Memory B cell (primary cell): ENCODE data around the gene C11orf97.
"Not testable (repeated sequence)": the region's sequence is repeated elsewhere in the genome, so short reads cannot be mapped to it uniquely, and the experiment has no call there.

Source experiments
- ATAC-seq: fragments of 150-1000 bp; cut with Tn5 transposase; 2 replicates; pipeline ENCODE4 v1.10.0; 2021; ENCODE audit warnings: low read depth, mild to moderate bottlenecking, moderate library complexity
- DNase-seq, 2 donors: peaks; one replicate each; pipeline ENCODE4 v3.0.0; 2022; ENCODE audit warnings: low spot score in 2 of 2
- H3K27ac Mint-ChIP-seq: one replicate; pipeline ENCODE4 v1.8.0; 2022; ENCODE audit warnings: mild to moderate bottlenecking, moderate library complexity, mixed read lengths
- H3K27me3 Mint-ChIP-seq: one replicate; pipeline ENCODE4 v1.8.0; 2022; ENCODE audit warnings: mixed read lengths
- H3K36me3 Mint-ChIP-seq: one replicate; pipeline ENCODE4 v1.8.0; 2022; ENCODE audit warnings: mild to moderate bottlenecking, mixed read lengths
- H3K4me1 Mint-ChIP-seq: one replicate; pipeline ENCODE4 v1.8.0; 2022; ENCODE audit warnings: mixed read lengths
- H3K4me3 Mint-ChIP-seq: one replicate; pipeline ENCODE4 v1.8.0; 2022; ENCODE audit warnings: mild to moderate bottlenecking, moderate library complexity, mixed read lengths
- H3K9me3 Mint-ChIP-seq: one replicate; pipeline ENCODE4 v1.8.0; 2022; ENCODE audit warnings: mixed read lengths

The C11orf97 gene

DNA sequence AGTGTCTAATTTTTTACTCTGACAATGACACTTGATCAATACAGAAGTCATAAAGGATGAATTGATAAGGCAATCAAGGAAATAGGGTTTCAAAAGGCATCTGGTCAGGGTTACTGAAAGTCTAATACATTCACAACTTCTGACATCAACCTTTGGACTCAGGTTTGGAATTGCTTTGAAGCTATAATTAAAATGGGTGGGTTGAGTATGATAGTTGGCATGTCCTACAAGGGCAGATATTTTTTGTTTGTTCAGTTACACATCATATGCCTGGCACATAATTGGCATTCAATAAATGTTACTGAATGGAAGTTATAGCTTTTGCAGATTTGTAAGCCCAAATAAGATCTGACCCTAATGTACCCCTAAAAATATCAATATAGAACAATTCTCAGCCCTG, 24.1 kb downstream of the C11orf97 start:
- no peaks in the 10 kb centered on the region for H3K36me3 Mint-ChIP-seq
- H3K4me1 Mint-ChIP-seq, result no peaks in the 10 kb centered on the region
- H3K27ac Mint-ChIP-seq, result no peak overlapping the region
- H3K27me3 Mint-ChIP-seq, result peaks cover 12% of the 10 kb centered on the region
- H3K9me3 Mint-ChIP-seq, result no peaks in the 10 kb centered on the region
- no peak overlapping the region for H3K4me3 Mint-ChIP-seq
- no peak for ATAC-seq
- no peak for DNase-seq

DNA sequence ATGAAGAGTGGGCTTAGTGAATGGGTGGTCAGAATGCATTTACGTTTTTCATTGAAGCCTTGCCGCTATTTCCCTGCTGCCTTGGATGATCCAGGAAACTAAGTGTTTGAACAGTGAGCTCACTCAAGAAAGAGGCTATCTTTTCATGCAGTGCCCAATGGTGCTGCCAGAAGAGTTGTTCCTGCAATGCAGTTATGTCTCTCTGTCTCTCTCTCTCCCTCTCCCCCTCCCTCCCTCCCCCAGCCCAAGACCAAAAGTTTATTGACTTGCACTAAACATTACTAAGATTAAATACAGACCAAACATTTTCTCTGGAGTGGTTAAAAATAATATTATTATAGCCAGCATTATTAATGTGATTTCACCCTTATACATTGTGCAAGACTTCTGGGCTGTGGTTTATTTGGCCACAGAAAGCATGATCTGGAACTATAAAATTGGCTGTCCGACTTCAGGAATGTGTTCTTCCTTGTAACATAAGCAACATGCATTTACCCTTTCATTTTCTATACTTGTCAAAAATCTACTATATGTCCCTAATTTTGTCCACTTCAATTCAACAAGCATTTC, 24.9 kb downstream of the C11orf97 start:
- no peaks in the 10 kb centered on the region for H3K4me1 Mint-ChIP-seq
- no peak for ATAC-seq
- H3K9me3 Mint-ChIP-seq, result no peaks in the 10 kb centered on the region
- H3K36me3 Mint-ChIP-seq, result no peaks in the 10 kb centered on the region
- no peak overlapping the region for H3K4me3 Mint-ChIP-seq
- no peak for DNase-seq
- H3K27me3 Mint-ChIP-seq, result peaks cover 13% of the 10 kb centered on the region
- no peak overlapping the region for H3K27ac Mint-ChIP-seq

DNA sequence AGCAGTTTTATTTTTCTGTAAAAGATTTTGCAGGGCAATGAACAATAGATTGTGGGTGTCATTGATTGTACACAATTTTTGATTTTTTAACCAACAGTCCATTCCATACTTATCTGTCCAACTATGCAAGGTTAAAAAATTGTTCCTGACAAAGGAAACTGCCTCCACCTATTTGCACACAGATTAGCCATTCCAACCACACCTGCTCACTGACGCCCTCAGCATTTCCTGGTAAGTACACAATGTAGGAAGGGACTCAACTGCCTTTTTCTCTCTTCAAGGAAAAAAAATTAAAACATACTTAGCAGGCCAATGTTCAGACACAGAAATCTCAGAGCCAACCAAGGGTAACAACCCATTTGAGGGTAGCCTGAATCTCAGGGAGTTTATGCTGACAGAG, 27.2 kb downstream of the C11orf97 start:
- Mint-ChIP-seq H3K4me3 (no peak overlapping the region), H3K9me3 (no peaks in the 10 kb centered on the region), H3K27ac (no peak overlapping the region), H3K27me3 (peaks cover 8% of the 10 kb centered on the region), H3K36me3 (peaks cover 2% of the 10 kb centered on the region), H3K4me1 (peaks cover 7% of the 10 kb centered on the region)
- ATAC-seq, result no peak
- no peak for DNase-seq

DNA sequence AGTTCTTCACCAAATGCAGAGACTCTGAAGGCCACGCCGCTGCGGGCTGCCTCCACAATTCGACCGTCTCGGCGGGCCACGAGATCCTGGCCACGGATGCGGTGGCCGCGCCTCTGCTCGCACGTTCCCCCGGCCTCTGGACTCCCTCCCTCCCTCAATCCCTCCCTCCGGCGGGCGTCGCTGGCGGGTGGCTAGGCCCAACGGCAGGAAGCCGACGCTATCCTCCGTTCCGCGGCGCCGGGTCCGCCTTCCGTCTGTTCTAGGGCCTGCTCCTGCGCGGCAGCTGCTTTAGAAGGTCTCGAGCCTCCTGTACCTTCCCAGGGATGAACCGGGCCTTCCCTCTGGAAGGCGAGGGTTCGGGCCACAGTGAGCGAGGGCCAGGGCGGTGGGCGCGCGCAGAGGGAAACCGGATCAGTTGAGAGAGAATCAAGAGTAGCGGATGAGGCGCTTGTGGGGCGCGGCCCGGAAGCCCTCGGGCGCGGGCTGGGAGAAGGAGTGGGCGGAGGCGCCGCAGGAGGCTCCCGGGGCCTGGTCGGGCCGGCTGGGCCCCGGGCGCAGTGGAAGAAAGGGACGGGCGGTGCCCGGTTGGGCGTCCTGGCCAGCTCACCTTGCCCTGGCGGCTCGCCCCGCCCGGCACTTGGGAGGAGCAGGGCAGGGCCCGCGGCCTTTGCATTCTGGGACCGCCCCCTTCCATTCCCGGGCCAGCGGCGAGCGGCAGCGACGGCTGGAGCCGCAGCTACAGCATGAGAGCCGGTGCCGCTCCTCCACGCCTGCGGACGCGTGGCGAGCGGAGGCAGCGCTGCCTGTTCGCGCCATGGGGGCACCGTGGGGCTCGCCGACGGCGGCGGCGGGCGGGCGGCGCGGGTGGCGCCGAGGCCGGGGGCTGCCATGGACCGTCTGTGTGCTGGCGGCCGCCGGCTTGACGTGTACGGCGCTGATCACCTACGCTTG, 31.7 kb downstream of the C11orf97 start, which contains the start of gene FUT4:
Gene FUT4, plus strand, starts transcription at position 227 of the 951 bp plus-strand sequence. Its CDS starts 213 bp downstream, at position 440.
- peaks cover 14% of the 10 kb centered on the region for H3K4me1 Mint-ChIP-seq

DNA sequence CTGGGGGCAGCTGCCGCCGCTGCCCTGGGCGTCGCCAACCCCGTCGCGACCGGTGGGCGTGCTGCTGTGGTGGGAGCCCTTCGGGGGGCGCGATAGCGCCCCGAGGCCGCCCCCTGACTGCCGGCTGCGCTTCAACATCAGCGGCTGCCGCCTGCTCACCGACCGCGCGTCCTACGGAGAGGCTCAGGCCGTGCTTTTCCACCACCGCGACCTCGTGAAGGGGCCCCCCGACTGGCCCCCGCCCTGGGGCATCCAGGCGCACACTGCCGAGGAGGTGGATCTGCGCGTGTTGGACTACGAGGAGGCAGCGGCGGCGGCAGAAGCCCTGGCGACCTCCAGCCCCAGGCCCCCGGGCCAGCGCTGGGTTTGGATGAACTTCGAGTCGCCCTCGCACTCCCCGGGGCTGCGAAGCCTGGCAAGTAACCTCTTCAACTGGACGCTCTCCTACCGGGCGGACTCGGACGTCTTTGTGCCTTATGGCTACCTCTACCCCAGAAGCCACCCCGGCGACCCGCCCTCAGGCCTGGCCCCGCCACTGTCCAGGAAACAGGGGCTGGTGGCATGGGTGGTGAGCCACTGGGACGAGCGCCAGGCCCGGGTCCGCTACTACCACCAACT, 32.5 kb downstream of the C11orf97 start:
- no peak for DNase-seq
- peaks cover 14% of the 10 kb centered on the region for H3K4me1 Mint-ChIP-seq
- H3K27ac Mint-ChIP-seq, result no peak overlapping the region

More for the DNA sequence above, 31.7 kb downstream of the C11orf97 start, which contains the start of gene FUT4:
- Mint-ChIP-seq H3K36me3 (peaks cover 2% of the 10 kb centered on the region), H3K27me3 (peaks cover 2% of the 10 kb centered on the region), H3K4me3 (peak within 1 kb of the TSS; percentile 94), H3K27ac (peak within 1 kb of the TSS; percentile 91), H3K9me3 (no peaks in the 10 kb centered on the region)
- ATAC-seq, result peak; percentile 71
- DNase-seq, result peak; percentile 34 to 57

DNA sequence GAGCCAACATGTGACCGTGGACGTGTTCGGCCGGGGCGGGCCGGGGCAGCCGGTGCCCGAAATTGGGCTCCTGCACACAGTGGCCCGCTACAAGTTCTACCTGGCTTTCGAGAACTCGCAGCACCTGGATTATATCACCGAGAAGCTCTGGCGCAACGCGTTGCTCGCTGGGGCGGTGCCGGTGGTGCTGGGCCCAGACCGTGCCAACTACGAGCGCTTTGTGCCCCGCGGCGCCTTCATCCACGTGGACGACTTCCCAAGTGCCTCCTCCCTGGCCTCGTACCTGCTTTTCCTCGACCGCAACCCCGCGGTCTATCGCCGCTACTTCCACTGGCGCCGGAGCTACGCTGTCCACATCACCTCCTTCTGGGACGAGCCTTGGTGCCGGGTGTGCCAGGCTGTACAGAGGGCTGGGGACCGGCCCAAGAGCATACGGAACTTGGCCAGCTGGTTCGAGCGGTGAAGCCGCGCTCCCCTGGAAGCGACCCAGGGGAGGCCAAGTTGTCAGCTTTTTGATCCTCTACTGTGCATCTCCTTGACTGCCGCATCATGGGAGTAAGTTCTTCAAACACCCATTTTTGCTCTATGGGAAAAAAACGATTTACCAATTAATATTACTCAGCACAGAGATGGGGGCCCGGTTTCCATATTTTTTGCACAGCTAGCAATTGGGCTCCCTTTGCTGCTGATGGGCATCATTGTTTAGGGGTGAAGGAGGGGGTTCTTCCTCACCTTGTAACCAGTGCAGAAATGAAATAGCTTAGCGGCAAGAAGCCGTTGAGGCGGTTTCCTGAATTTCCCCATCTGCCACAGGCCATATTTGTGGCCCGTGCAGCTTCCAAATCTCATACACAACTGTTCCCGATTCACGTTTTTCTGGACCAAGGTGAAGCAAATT, 33.3 kb downstream of the C11orf97 start:
- DNase-seq, result no peak
- peaks cover 2% of the 10 kb centered on the region for H3K27me3 Mint-ChIP-seq

More for the DNA sequence above, 32.5 kb downstream of the C11orf97 start:
- H3K4me3 Mint-ChIP-seq, result peak overlapping the region; percentile 94
- ATAC-seq, result peak; percentile 2
- peaks cover 2% of the 10 kb centered on the region for H3K27me3 Mint-ChIP-seq
- peaks cover 2% of the 10 kb centered on the region for H3K36me3 Mint-ChIP-seq
- H3K9me3 Mint-ChIP-seq, result no peaks in the 10 kb centered on the region

DNA sequence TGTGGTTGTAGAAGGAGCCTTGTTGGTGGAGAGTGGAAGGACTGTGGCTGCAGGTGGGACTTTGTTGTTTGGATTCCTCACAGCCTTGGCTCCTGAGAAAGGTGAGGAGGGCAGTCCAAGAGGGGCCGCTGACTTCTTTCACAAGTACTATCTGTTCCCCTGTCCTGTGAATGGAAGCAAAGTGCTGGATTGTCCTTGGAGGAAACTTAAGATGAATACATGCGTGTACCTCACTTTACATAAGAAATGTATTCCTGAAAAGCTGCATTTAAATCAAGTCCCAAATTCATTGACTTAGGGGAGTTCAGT, 33.9 kb downstream of the C11orf97 start:
- H3K36me3 Mint-ChIP-seq, result peaks cover 2% of the 10 kb centered on the region
- peaks cover 2% of the 10 kb centered on the region for H3K27me3 Mint-ChIP-seq
- no peak overlapping the region for H3K4me3 Mint-ChIP-seq
- no peak overlapping the region for H3K27ac Mint-ChIP-seq
- peaks cover 18% of the 10 kb centered on the region for H3K4me1 Mint-ChIP-seq
- DNase-seq, result no peak
- H3K9me3 Mint-ChIP-seq, result no peaks in the 10 kb centered on the region
- no peak for ATAC-seq

More for the DNA sequence above, 33.3 kb downstream of the C11orf97 start:
- no peak for ATAC-seq
- Mint-ChIP-seq H3K4me3 (peak overlapping the region; percentile 75), H3K4me1 (peaks cover 17% of the 10 kb centered on the region), H3K9me3 (no peaks in the 10 kb centered on the region), H3K27ac (no peak overlapping the region), H3K36me3 (peaks cover 2% of the 10 kb centered on the region)

DNA sequence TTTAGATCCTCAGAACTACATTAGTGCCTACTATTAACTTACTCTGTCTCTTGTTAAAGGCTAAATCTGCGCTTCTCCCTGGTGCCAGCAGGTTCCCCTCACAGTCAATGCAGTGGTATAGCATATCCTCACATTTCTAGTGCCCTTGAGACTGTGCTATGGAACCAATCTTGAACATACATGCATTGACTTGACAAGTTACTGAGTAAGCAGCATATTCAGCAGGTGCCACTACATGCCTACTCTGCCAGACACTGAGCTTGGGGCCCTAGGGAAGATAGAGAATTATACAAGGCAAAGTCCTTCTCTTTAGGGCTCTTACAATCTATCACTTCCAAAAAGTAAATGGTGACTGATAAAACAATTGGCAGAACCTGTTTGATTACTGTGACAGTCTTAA, 34.6 kb downstream of the C11orf97 start:
- Mint-ChIP-seq H3K27ac (no peak overlapping the region), H3K27me3 (no peaks in the 10 kb centered on the region), H3K4me3 (no peak overlapping the region), H3K9me3 (no peaks in the 10 kb centered on the region), H3K36me3 (peaks cover 2% of the 10 kb centered on the region), H3K4me1 (peaks cover 18% of the 10 kb centered on the region)
- ATAC-seq, result no peak
- DNase-seq, result no peak

DNA sequence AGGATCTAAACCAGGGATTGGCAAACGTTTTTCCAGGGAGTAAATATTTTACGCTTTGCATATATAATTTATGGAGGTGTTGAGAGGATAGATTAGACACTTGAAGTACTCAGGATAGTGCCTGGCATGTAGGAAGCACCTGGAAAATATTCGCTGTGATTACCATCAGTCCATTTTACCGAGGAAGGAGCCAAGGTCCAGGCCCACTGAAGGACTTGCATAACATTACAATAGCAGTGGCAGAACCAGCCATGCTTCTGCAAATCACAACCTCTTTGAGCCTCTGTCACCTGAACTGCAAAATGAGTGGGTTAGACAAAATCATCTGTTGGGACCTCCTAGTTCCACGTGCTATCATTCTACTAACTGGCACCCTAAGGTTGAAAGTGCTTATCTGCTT, 36.9 kb downstream of the C11orf97 start:
- ATAC-seq, result no peak
- peaks cover 11% of the 10 kb centered on the region for H3K4me1 Mint-ChIP-seq
- no peak overlapping the region for H3K27ac Mint-ChIP-seq
- H3K9me3 Mint-ChIP-seq, result no peaks in the 10 kb centered on the region
- H3K36me3 Mint-ChIP-seq, result no peaks in the 10 kb centered on the region
- H3K27me3 Mint-ChIP-seq, result no peaks in the 10 kb centered on the region
- DNase-seq, result no peak
- no peak overlapping the region for H3K4me3 Mint-ChIP-seq

DNA sequence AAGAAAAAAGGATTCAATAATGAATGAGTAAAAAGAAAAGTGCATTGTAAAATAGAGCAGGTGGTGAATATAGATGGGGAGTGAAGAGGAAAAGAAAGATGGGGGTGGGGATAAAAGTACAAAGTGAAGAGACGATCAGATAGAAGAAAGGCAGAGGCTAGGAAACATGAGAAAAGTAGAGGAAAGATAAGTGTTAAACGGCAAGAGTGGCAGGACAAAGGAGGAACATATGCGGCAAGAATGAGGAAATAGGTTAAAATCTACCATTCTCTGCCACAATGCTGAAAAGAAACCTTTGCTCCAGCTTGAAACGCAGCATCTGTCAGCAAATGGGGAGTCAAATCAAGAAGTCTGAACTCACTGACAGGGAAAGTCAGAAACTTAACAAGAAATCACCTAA, 38.3 kb downstream of the C11orf97 start:
- no peak overlapping the region for H3K4me3 Mint-ChIP-seq
- H3K27ac Mint-ChIP-seq, result no peak overlapping the region
- H3K27me3 Mint-ChIP-seq, result no peaks in the 10 kb centered on the region
- ATAC-seq (no peak), DNase-seq (no peak)
- no peaks in the 10 kb centered on the region for H3K36me3 Mint-ChIP-seq
- peaks cover 11% of the 10 kb centered on the region for H3K4me1 Mint-ChIP-seq
- H3K9me3 Mint-ChIP-seq, result no peaks in the 10 kb centered on the region

DNA sequence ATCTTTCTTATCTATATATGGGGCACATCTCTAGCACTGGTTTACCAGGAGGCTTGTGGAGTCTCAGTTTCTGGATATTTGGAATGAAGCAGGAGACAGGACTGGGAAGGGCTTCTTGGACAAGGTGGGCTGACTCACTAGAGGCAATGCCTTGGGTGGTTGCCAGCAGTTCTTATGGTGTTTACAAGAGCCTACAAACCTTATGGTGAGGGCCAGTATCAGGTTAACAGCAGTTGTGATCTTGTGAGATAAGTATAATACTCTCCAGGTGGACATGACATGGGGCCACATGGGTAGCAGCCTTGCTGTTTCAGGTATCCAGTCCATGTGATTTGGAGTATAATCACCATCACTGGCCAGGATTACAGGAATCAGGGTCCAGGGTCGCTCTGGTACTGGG, 41.7 kb downstream of the C11orf97 start:
- H3K27ac Mint-ChIP-seq, result no peak overlapping the region

DNA sequence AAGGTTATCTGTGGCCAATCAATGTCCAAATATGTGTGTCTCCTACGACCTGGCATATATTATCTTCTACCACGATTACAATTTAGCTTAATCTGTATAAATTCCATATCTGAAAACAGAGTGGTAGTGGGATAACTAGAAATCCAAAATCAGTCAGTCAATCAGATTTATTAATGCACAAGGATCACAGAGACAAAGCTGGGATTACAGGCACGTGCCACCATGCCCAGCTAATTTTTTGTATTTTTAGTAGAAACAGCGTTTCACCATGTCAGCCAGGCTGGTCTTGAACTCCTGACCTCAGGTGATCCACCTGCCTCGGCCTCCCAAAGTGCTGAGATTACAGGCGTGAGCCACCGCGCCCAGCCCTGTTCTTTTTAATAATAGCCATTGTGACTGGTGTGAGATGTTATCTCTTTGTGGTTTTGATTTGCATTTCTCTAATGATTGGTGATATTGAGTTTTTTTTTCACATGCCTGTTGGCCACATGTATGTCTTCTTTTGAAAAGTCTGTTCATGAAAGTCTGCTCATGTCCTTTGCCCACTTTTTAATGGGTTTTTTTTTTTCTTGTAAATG, 43.6 kb downstream of the C11orf97 start:
- not testable (repeated sequence) for H3K27me3 Mint-ChIP-seq, H3K27ac Mint-ChIP-seq, H3K4me3 Mint-ChIP-seq, DNase-seq, H3K9me3 Mint-ChIP-seq, H3K36me3 Mint-ChIP-seq, H3K4me1 Mint-ChIP-seq, ATAC-seq

More for the DNA sequence above, 41.7 kb downstream of the C11orf97 start:
- Mint-ChIP-seq H3K36me3 (no peaks in the 10 kb centered on the region), H3K27me3 (no peaks in the 10 kb centered on the region), H3K4me3 (no peak overlapping the region), H3K4me1 (peaks cover 4% of the 10 kb centered on the region), H3K9me3 (no peaks in the 10 kb centered on the region)
- DNase-seq (no peak), ATAC-seq (no peak)

DNA sequence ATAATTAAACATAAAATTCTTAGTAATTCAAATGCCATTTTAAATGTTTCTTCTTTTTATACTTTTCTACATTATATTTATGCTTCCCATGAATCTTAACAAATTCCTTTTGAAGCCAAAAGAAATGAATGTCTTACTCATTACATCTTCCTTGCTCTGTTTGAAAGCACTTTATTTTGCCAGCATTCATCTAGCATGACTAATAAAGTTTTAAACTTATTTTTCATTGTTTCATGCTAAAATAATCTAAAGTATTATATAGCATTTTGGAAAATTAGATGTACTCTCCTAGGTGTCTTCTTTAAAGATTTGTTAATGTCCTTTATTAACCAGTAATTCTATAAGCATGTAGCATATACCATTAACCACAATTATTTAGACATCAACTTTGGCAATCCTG, 45.2 kb downstream of the C11orf97 start:
- Mint-ChIP-seq H3K4me1 (no peaks in the 10 kb centered on the region), H3K36me3 (no peaks in the 10 kb centered on the region), H3K27me3 (no peaks in the 10 kb centered on the region), H3K9me3 (no peaks in the 10 kb centered on the region), H3K27ac (no peak overlapping the region), H3K4me3 (no peak overlapping the region)
- ATAC-seq (no peak), DNase-seq (no peak)
